Osteoblast (primary cell): ENCODE results near the gene ZNF335. TPM values are rescaled to one million over a fixed set of nuclear protein-coding genes. Genes with fewer than 3 reads are reported as not detected.

Source experiments
- DNase-seq: peaks from one replicate; pipeline ENCODE4 v3.0.0; 2011; ENCODE audit warnings: low spot score, mixed read lengths; ENCODE audit not compliant: insufficient read length; ENCODE audit errors: missing footprints
- H2AFZ ChIP-seq: 2 replicates; pipeline ENCODE4 v1.6.0; 2011; ENCODE audit warnings: mild to moderate bottlenecking, low read length
- H3K27ac ChIP-seq: 2 replicates; pipeline ENCODE4 v1.5.1; 2011; ENCODE audit warnings: mild to moderate bottlenecking, low read depth, low read length, moderate library complexity
- H3K27me3 ChIP-seq: 2 replicates; pipeline ENCODE4 v1.6.0; 2012; ENCODE audit warnings: mild to moderate bottlenecking, control low read depth, inconsistent platforms, low read length, moderate library complexity; ENCODE audit not compliant: insufficient read depth
- H3K36me3 ChIP-seq: 2 replicates; pipeline ENCODE4 v1.5.1; 2011; ENCODE audit warnings: mild to moderate bottlenecking, low read length, control low read depth, moderate library complexity; ENCODE audit not compliant: insufficient read depth
- H3K4me1 ChIP-seq: 2 replicates; pipeline ENCODE4 v1.5.1; 2011; ENCODE audit warnings: mild to moderate bottlenecking, low read length, control low read depth, moderate library complexity; ENCODE audit not compliant: insufficient read depth
- H3K4me2 ChIP-seq: 2 replicates; pipeline ENCODE4 v1.6.0; 2011; ENCODE audit warnings: mild to moderate bottlenecking, low read length; ENCODE audit not compliant: insufficient read depth
- H3K4me3 ChIP-seq: fragments of 200-600 bp; sonication (generic); 3 replicates; pipeline ENCODE4 v1.5.1; 2012; ENCODE audit warnings: mild to moderate bottlenecking, low read length, inconsistent platforms; ENCODE audit not compliant: insufficient read depth
- H3K79me2 ChIP-seq: 2 replicates; pipeline ENCODE4 v1.6.0; 2012; ENCODE audit warnings: mild to moderate bottlenecking, low read length, control low read depth, inconsistent platforms; ENCODE audit not compliant: insufficient read depth
- H3K9me3 ChIP-seq: 2 replicates; pipeline ENCODE4 v1.5.1; 2011; ENCODE audit warnings: low read depth, low read length, control low read depth
- H4K20me1 ChIP-seq: 2 replicates; pipeline ENCODE4 v1.6.0; 2012; ENCODE audit warnings: mild to moderate bottlenecking, low read length, control low read depth; ENCODE audit not compliant: insufficient read depth
- total RNA-seq: library from RNA; depleted of rRNA; stranded (reverse); fragments of >200 nt; gene quantifications from 2 replicates; pipeline ENCODE4 v1.2.3, GENCODE V29; 2012
- TF ChIP-seq, protein P1 (sequence below): IDR thresholded peaks from 2 replicates; pipeline ENCODE4 v1.5.1; 2011; ENCODE audit warnings: mild to moderate bottlenecking, low read depth, low read length, moderate library complexity; ENCODE audit errors: extremely low read depth

ZNF335 gene
- total RNA-seq, 1 donor, result 20.3 TPM

DNA sequence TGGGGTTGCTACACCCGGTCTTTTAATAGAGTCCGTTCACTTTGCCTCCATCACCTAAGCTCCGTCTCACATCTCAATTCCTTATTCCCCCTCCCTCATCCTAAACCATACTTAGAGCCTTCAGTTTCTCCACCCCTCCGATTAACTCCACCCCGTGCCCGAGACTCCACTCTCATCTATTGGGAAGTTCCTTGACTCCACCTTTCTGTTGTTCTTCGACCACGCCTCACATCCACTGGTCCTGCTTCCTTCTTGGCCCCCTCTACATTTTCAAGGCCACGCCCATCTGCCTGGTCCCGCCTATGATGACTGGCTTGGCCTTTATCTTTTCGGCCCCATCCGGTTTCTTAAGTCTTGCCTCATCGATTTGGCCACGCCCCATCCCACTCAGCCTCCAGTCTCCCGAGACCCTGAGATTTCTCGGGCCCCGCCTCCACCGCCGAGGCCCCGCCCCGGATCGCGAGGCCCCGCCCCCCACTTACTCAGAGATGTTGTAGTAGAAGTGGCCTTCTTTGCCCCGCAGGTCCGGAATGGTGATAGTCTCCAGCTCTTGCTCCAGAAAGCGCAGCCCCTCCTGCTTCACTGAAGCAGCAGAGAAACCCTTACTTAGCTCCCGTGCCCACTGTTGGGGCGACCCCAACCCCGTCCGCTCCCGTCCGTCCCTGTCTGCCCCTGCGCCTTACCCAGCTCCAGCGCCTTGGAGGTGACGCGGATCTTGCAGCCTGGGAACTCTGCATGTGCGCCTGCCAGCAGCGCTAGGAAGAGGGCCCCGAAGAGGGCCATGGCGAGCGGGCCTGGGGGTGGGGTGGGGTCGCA is 61.1 kb downstream of the ZNF335 start:
- Histone ChIP-seq H3K4me3 (peak overlapping the region; percentile 72), H3K36me3 (no peaks in the 10 kb centered on the region), H4K20me1 (no peaks in the 10 kb centered on the region), H3K27ac (peak overlapping the region; percentile 65), H3K4me2 (peak overlapping the region; percentile 87), H3K9me3 (no peaks in the 10 kb centered on the region), H3K79me2 (no peaks in the 10 kb centered on the region), H3K27me3 (no peaks in the 10 kb centered on the region), H2AFZ (peak overlapping the region; percentile 86), H3K4me1 (peaks cover 21% of the 10 kb centered on the region)
- DNase-seq, result peak; percentile 98
- TF ChIP-seq, protein P1, sequence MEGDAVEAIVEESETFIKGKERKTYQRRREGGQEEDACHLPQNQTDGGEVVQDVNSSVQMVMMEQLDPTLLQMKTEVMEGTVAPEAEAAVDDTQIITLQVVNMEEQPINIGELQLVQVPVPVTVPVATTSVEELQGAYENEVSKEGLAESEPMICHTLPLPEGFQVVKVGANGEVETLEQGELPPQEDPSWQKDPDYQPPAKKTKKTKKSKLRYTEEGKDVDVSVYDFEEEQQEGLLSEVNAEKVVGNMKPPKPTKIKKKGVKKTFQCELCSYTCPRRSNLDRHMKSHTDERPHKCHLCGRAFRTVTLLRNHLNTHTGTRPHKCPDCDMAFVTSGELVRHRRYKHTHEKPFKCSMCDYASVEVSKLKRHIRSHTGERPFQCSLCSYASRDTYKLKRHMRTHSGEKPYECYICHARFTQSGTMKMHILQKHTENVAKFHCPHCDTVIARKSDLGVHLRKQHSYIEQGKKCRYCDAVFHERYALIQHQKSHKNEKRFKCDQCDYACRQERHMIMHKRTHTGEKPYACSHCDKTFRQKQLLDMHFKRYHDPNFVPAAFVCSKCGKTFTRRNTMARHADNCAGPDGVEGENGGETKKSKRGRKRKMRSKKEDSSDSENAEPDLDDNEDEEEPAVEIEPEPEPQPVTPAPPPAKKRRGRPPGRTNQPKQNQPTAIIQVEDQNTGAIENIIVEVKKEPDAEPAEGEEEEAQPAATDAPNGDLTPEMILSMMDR, result no peak

GRCh38 chr20:45909817-45910669 is 62.0 kb downstream of the ZNF335 start:
- Histone ChIP-seq H3K79me2 (no peaks in the 10 kb centered on the region), H3K4me2 (peak overlapping the region; percentile 52), H3K4me1 (peaks cover 27% of the 10 kb centered on the region), H3K4me3 (peak overlapping the region; percentile 16), H3K9me3 (no peaks in the 10 kb centered on the region), H3K27me3 (no peaks in the 10 kb centered on the region), H3K27ac (no peak overlapping the region), H3K36me3 (no peaks in the 10 kb centered on the region), H4K20me1 (no peaks in the 10 kb centered on the region), H2AFZ (peak overlapping the region; percentile 40)
- TF ChIP-seq, protein P1, result no peak
- no peak for DNase-seq

GRCh38 chr20:45909336-45909808 is 62.6 kb downstream of the ZNF335 start:
- H3K9me3 ChIP-seq, result no peaks in the 10 kb centered on the region
- TF ChIP-seq, protein P1, result no peak
- no peaks in the 10 kb centered on the region for H3K27me3 ChIP-seq
- H2AFZ ChIP-seq, result no peak overlapping the region
- DNase-seq, result no peak
- H3K27ac ChIP-seq, result no peak overlapping the region
- H3K4me2 ChIP-seq, result no peak overlapping the region
- H3K4me1 ChIP-seq, result peaks cover 27% of the 10 kb centered on the region
- no peaks in the 10 kb centered on the region for H3K36me3 ChIP-seq
- H3K4me3 ChIP-seq, result no peak overlapping the region
- no peaks in the 10 kb centered on the region for H4K20me1 ChIP-seq
- H3K79me2 ChIP-seq, result no peaks in the 10 kb centered on the region

DNA sequence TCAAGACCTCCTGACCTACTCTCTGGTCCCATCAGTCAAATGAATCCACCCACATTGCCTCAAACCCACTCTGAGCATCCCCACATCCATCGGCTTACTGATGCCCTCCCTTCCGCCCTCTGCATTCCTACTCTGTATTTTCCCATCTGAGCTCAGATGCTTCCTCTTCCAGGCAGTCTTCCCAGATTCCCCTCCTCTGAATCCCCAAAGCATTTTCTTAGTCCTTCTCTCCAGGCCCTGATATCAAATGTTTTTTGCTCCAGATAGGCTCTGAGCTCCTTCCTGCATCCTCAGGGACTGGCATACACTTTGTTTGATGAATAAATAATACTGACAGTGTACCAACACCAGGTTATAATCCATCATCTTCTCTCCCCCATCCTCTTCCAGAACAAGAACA is 63.9 kb downstream of the ZNF335 start:
- no peak overlapping the region for H2AFZ ChIP-seq
- no peaks in the 10 kb centered on the region for H4K20me1 ChIP-seq
- H3K4me2 ChIP-seq, result no peak overlapping the region
- H3K36me3 ChIP-seq, result no peaks in the 10 kb centered on the region
- TF ChIP-seq, protein P1, result no peak
- H3K9me3 ChIP-seq, result no peaks in the 10 kb centered on the region
- H3K27me3 ChIP-seq, result no peaks in the 10 kb centered on the region
- H3K79me2 ChIP-seq, result no peaks in the 10 kb centered on the region
- no peak for DNase-seq
- H3K4me3 ChIP-seq, result no peak overlapping the region
- H3K4me1 ChIP-seq, result peaks cover 27% of the 10 kb centered on the region
- H3K27ac ChIP-seq, result no peak overlapping the region
